ENCODE measurements around the gene SYNE2. TPM values are rescaled to one million over a fixed set of nuclear protein-coding genes. Genes with fewer than 3 reads are reported as not detected.

Gene SYNE2
- polyA plus RNA-seq, 3 donors, result 25.3 to 39.6 (median 32.3) TPM

DNA sequence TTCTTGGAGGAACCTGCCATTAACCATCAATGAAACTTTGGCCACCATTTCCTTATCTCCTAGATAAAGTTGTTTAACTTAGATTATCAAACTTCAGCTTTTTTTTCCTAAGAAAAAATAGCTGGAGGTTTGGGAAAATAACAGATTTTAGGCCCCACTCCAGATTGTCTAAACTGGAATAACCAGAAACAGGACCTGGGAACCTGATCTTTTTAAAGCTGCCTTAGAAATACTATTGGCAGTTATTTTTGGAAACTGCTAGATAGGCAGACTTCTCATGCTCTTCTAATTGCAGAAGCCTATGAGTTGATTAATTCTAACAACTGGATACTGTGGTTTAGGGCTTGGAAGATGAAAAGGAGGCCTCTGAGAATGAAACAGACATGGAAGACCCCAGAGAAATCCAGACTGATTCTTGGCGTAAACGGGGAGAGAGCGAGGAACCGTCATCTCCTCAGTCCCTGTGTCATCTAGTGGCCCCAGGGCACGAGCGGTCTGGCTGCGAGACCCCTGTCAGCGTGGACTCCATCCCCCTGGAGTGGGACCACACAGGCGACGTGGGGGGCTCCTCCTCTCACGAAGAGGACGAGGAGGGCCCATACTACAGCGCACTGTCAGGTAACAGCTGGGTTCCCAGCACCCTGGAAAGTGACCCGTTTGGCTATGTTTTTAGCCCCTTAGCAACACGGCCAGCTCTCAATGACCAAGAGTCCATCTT is 361.2 kb downstream of the SYNE2 start:
- 41 to 94% (median 91%) methylated on average over 15 of the region's 15 CpGs for WGBS, 3 donors
- H3K27ac ChIP-seq (ENCODE audit: low read depth, low read length), result no peak overlapping the region

DNA sequence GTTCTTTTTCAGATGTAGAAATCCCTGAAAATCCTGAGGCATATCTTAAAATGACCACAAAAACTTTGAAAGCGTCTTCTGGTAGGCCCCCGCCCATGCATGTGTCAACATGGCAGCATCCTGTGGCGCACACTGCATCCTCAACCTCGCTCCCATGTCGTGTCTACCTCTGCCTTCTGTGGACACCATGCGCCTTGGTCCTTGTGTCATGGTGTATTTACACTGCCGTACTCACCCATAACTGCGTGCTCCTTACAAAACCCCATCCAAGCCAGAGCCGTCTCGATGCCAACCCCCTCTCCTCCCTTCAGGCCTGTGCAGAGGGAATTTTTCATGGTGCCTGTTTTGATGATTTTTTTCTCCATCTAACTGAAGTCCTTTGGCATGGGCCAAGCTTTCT is 362.5 kb downstream of the SYNE2 start:
- WGBS, 3 donors, result 52 to 98% (median 96%) methylated on average over 10 of the region's 10 CpGs
- H3K27ac ChIP-seq (ENCODE audit: low read depth, low read length), result no peak overlapping the region

DNA sequence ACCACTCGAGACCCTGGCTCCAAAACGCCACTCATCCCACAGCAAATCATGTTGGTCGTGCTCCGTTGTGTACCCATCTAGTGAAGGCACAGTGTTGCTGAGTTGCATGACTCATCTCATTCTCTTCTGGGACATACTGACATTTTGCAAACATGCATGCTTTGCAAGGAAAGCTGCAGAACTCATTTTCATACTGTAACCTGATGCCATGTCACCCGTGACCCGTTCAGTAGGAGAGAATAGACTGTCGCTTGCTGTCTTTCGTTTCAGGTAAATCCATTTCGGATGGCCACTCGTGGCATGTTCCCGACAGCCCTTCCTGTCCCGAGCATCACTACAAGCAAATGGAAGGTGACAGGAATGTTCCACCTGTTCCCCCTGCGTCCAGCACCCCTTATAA is 363.2 kb downstream of the SYNE2 start:
- H3K27ac ChIP-seq (ENCODE audit: low read depth, low read length), result no peak overlapping the region
- WGBS, 3 donors, result 64 to 95% (median 95%) methylated on average over 13 of the region's 13 CpGs

DNA sequence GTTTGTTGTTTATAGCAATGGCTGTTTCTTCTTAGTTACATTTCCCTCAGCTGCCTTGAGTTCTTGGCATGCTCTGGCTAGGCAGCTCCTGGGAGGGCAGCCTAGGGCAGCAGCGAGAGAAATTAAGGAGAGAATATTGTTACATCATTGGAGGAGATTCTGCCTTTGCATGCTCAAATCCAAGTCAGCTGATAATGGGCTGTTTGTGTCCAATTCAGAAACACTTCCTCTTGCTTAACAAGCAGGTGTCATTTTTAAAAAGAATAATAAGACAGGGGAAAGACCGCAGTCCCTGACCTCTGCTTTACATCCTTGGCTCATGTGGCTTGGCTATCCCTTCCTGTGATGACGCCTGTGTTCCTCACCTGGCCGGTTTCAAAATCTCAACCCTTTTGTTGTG is 364.5 kb downstream of the SYNE2 start:
- no peak overlapping the region for H3K27ac ChIP-seq (ENCODE audit: low read depth, low read length)

DNA sequence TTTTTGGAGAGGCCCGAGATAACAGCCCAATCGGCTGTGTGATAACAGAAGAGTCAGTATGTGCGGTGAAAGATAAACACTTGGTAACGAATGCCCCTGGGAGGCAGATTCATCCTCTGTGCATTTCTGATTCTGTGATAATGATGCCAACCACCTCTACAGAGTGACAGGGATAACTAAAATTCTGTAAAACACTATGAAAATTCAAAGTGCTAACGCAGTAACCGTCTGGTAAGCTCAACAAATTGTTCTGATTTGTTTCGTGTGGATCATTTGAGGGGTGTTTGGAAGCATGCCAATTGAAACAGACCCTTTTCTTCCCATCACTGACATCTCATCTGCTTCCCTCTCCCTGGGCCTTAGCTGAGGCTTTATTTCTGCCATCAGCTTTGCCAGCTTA is 365.0 kb downstream of the SYNE2 start:
- no peak overlapping the region for H3K27ac ChIP-seq (ENCODE audit: low read depth, low read length)
- WGBS, 3 donors, result 38 to 81% (median 79%) methylated on average over 7 of the region's 7 CpGs

More for the DNA sequence above, 364.5 kb downstream of the SYNE2 start:
- WGBS, 3 donors, result 35 to 59% (median 57%) methylated on average over 4 of the region's 4 CpGs

DNA sequence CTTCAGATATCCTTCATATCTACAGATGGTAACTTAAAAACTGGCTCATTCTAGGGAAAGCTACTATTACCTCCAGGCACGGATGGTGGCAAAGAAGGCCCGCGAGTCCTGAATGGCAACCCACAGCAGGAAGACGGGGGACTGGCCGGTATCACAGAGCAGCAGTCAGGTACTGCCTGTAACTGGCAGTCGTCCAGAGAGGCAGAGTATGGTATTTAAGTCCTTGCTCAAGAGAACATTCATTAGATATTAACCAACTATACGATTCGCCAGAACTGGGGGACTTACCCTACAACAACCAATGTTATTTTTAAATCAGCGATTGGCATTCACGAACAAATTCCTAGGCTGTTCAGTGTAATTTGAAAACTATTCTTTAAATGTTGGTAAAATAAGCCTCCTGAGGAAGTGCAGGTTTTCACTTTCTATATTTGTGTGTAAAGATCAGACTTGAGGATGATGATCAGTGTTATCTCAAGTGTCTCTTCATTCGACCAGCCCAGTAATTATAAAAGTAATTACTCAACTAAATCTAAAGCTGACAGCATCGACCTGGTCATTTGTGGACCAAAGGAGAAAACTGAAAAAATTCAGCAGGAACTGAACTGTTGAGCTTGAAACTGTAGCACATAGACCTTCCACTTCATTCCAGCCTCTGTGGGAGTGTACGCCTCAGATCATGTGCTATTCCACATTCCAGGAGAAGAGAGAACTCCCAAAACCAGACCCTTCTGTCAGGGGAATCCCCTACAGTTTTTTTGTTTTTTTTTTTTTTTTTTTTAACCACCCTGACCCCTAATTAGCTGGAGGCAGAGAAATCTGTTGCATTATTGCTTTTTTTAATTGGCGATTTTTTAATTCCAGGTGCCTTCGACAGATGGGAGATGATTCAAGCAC is 365.8 kb downstream of the SYNE2 start:
- WGBS, 3 donors, result 44 to 80% (median 77%) methylated on average over 15 of the region's 15 CpGs
- H3K27ac ChIP-seq (ENCODE audit: low read depth, low read length), result no peak overlapping the region

DNA sequence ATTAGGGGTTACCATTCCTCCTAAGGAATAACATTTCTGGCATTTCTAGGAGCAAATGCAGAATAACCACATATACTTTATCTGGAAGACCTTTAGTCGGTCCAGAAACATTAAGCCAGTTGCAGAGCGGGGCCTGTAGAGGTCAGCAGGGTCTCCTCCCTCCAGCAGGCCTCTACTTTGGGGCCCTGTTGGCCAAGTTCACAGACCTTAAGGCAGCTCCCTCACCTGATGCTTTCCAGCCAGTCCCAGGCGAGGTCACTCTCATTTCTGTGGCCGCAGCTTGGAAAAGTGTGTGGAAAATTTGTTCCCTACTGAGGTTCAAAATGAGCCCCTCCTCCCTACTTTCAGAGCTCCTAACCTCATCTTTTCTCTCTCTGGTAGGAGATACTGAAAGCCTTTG is 367.3 kb downstream of the SYNE2 start:
- 58 to 73% (median 71%) methylated on average over 4 of the region's 4 CpGs for WGBS, 3 donors
- H3K27ac ChIP-seq (ENCODE audit: low read depth, low read length), result no peak overlapping the region

DNA sequence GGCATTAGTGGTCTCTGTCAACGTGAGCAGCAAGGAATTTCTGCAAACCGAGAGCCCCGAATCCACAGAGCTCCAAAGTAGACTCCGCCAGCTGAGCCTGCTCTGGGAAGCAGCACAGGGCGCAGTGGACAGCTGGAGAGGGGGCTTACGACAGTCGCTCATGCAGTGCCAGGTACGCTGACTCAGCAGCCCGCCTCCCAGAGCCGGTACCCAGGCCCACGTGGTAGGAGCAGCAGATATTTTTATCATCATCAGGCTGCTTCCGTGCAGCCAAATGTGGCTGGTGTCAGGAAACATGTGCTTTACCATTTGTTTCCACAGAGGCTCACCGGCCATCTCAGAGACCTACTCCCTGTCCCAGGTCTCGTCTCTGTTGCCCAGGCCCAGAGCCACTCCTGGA is 367.7 kb downstream of the SYNE2 start:
- H3K27ac ChIP-seq (ENCODE audit: low read depth, low read length), result no peak overlapping the region
- 39 to 56% (median 41%) methylated on average over 14 of the region's 14 CpGs for WGBS, 3 donors

DNA sequence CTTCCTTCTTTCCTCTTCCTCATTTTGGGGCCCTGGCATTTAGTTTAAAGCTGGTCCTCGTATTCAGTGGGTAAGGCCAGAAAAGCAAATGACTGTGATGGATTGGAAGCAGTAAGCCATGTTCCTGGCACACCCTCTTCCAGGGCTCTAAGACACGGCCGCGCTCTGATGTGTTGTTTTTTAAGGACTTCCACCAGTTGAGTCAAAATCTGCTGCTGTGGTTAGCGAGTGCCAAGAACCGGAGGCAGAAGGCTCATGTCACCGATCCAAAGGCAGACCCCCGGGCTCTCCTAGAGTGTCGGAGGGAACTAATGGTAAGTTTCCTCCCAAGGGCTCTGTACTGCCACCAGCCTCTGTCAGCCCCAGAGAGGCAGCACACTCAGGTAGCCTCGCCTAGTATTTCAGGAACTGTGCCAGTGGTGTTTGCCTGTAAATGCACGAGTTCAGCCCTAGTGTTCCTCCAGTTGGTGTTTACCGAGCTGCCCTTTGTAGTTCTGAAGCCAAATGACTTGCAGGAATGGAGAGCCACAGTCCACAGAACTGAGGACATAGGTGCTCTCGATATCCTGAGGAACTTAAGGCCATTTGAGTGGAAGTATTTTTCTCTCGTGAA is 368.7 kb downstream of the SYNE2 start:
- whole genome bisulfite sequencing, 3 donors, result 58 to 75% (median 61%) methylated on average over 14 of the region's 14 CpGs
- no peak overlapping the region for H3K27ac ChIP-seq (ENCODE audit: low read depth, low read length)

DNA sequence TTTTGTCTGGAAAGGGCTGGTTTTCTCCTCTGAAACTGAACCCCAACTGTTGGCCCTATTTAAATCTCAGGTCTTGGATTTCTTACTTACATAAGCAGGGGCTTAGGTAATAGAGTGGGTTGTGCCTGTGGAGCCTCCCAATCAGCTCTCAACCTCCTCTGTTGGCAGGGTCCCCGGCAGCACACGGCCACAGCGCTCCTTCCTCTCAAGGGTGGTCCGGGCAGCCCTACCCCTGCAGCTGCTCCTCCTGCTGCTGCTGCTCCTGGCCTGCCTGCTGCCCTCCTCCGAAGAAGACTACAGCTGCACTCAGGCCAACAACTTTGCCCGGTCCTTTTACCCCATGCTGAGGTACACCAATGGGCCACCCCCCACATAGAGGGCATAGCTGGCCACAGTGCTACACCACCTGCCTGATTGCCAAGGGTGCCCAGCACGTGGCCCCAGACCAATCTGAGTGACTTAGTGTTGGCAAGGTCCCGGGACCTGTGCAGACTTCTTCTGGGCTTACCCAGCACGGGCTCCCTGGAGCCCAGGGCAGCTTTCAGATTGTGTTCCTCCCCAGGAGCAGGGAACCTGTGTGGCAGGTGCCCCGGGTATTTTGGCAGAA is 372.4 kb downstream of the SYNE2 start:
- no peak overlapping the region for H3K27ac ChIP-seq (ENCODE audit: low read depth, low read length)
- 61 to 88% (median 88%) methylated on average over 10 of the region's 10 CpGs for WGBS, 3 donors

DNA sequence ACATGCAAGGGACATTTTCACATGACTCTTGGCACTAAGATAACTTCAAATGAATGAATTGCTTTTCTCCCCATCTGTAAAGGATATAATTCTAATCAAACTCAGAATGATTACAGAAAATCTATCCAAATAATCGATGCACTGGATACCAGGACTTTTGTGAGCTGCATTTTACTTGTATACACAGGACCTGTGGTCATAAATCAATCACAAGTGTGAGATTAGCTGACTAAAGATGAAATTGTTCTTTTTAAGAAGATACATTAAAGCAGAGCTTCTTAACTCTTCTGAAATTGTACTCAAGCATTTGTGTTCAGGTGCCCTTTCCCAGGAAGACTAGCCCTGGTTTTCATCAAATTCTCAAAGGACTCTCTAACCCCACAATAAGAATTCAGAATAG is 375.1 kb downstream of the SYNE2 start:
- 59 to 64% (median 63%) methylated on average over 1 of the region's 1 CpG for WGBS, 3 donors

DNA sequence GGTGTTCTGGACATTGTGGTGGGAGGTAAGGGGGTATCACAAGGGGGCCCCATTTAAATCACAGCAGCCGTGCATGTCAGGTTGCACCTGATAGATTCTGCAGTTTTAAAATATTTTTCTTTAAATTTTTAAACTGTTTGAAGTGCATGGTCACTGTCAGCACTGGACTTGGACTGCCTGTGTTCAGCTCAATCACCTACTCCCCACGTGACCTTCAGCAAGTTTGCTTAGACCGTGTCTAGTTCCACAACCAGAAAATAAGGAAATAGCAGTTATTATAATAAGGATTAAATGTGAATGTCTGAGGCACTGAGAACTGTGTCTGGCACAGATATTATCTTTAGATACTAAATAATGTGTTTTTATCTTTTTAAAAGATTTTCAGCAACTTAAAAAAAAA is 376.7 kb downstream of the SYNE2 start:
- 64 to 92% (median 86%) methylated on average over 3 of the region's 3 CpGs for WGBS, 3 donors
- H3K27ac ChIP-seq (ENCODE audit: low read depth, low read length), result no peak overlapping the region

More for the DNA sequence above, 375.1 kb downstream of the SYNE2 start:
- H3K27ac ChIP-seq (ENCODE audit: low read depth, low read length), result no peak overlapping the region

DNA sequence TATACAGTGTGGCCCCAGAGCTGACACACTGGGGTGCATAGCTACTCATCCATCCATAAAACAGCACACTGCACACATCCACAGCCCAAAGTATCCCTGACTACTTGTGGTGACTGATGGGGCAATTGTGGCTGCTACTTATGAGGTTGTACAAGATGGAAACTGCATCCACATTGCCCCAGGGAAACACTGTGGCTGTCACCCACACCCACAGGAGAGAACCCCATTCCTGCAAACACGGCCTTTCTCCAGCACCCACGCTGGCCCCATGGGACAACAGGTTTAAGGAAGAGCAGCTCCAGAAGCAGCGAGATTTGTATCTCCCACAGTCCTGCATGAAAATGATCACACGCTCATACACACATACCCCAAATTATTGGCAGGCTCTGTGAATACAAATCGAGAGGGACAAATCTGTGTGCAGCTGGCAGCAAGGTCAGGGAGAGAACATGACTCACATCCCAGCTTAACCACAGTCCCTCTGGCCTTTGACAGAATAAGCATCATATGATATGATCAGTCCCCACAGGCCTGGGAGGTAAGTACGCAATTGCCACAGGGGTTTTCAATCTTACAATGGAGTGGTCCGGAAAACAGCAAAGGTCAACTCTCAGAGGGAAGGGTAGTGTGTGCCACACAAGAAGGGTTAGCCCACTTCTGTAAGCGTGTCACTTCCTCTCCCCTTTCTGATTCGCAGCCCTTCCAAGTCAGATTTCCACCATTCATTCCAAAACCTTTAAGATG is 379.5 kb downstream of the SYNE2 start:
- no peak overlapping the region for H3K27ac ChIP-seq (ENCODE audit: low read depth, low read length)
- WGBS, 3 donors, result 74 to 84% (median 82%) methylated on average over 9 of the region's 9 CpGs

DNA sequence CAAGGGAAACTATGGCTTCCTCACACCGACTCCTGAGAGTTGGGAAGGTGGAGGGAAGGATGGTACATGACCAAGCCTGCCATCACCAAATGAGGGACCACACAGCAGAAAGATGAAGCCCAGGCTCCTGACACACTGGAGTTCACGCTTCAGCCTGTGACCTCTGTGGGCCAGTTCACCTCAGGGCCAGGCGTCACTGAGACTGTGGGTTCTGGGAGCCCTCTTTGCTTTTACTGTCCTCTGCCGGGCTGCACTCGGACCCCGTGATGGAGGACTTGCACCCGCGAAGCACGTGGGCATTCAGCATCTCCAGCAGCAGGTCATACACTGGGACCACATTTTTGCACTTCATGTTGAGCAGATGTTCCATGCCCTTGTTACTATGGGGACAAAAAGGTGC is 380.1 kb downstream of the SYNE2 start:
- WGBS, 3 donors, result 90 to 92% (median 91%) methylated on average over 9 of the region's 9 CpGs
- no peak overlapping the region for H3K27ac ChIP-seq (ENCODE audit: low read depth, low read length)

DNA sequence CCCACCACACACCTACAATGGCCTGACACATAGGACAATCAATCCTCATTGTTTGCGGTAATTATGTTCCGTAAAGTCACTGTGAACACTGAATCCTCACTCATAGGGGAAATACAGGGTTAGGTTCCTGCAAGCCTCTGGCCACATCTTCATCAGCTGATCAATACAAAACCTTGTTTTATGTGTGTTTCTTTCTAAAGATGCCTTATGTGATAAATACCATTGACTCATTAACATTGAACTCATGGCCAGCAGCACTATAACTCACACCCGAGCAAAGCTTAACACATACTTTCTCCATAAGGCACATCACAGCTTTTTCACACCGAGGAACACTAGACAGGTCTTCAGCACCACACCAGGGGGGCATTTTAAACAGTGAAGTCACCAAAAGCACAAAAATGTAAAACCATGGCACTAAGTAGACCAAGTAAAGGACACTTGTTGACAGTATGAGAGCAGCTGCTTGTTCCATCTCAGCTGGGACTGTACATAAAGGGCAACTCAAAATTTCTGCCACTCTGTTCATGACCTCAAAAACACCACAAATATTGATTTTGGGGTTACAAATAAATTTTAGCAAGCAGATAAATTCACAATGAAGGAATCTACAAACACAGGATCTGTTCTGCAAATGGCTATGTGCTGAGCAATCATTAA is 380.9 kb downstream of the SYNE2 start:
- WGBS, 3 donors, result 81 to 97% (median 95%) methylated on average over 4 of the region's 4 CpGs
- no peak overlapping the region for H3K27ac ChIP-seq (ENCODE audit: low read depth, low read length)

DNA sequence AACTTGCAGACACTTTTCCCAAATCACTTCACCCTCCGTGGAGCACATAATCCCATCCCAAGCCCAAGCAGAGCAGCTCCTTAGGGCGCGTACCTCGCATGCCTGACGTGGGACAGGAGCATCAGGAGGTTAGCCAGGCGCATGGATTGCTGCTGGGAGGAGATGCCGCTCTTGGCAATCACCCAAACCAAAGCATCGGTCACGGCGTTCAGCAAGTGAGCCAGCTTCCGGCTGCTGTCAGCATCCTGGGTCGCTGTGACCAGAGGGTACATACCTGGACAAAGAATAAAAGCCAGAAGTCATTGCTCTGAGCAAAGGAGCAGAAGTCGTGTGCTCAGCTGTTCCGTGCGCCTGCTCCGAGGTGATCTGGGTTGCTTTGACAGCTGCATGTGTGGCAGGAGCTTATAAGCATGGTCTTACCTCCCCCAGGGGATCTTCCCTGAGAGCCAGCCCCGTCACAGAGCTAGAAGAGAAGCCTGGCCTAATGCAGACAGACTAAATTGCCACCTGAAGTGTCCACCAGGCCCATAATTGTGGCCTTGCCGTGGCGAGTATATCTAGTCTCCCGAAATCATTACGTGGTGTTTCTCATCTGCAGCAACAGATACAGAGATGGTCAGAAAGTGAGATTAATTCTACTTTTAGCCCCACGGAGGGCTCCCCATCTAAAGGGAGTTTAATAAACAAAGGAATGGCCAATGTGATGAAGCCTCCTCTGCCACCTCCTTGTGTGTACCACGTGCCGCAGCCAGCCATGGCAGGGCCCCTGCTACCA is 382.3 kb downstream of the SYNE2 start:
- no peak overlapping the region for H3K27ac ChIP-seq (ENCODE audit: low read depth, low read length)
- WGBS, 3 donors, result 62 to 68% (median 64%) methylated on average over 24 of the region's 24 CpGs

All from adipose tissue (tissue), 3 donors.